ENCODE results near the gene AHDC1. TPM values are rescaled to one million over a fixed set of nuclear protein-coding genes. Genes with fewer than 3 reads are reported as not detected.
A peak's percentile ranks its signal among the peaks of the same experiment; 100 is the strongest.

Gene AHDC1
- total RNA-seq, 3 donors from 2014 or later = 13.7 to 58.6 (median 18.7) TPM

DNA sequence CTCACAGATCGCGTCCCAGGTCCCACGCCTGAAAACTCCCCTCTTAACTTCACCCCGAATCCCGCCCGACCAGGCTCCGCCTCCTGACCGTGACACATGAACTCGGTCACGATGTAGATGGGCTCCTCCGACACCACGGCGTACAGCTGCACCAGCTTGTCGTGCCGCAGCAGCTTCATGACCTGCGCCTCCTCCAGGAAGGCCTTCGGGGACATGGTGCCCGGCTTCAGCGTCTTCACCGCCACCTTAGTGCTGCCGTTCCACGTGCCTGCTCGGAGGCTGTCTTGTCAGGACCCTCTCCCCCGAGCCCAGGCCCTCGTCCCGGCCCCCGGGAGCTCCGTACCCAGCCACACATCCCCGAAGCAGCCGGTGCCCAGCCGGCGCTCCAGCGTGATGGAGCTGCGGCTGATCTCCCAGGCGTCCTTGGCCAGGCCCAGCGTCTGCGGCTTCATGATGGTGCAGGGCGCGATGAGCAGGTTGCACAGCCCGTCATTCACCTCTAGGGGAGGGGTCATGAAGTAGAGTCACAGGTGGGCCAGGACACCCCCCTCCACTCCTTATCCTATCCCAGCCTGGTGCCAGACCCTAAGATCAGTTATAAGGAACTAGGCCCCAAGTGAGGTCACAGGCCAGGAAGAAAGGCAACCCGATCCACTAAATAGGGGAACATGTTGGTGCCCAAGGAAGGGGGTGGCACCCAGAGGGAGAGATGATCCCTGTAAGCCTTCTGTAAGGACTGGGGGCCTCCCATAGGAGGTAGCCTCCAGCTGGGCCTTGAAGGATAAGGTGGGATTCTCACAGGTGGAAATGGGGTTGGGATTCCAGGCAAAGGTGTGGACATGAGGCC lies 11.6 kb upstream of the AHDC1 start:
- Histone ChIP-seq H3K4me3 (no peak overlapping the region), H3K36me3 (ENCODE audit: low read depth) (no peaks in the 10 kb centered on the region), H3K9me3 (no peaks in the 10 kb centered on the region), H3K4me1 (ENCODE audit: low read depth) (no peaks in the 10 kb centered on the region)
- TF ChIP-seq, protein P1, sequence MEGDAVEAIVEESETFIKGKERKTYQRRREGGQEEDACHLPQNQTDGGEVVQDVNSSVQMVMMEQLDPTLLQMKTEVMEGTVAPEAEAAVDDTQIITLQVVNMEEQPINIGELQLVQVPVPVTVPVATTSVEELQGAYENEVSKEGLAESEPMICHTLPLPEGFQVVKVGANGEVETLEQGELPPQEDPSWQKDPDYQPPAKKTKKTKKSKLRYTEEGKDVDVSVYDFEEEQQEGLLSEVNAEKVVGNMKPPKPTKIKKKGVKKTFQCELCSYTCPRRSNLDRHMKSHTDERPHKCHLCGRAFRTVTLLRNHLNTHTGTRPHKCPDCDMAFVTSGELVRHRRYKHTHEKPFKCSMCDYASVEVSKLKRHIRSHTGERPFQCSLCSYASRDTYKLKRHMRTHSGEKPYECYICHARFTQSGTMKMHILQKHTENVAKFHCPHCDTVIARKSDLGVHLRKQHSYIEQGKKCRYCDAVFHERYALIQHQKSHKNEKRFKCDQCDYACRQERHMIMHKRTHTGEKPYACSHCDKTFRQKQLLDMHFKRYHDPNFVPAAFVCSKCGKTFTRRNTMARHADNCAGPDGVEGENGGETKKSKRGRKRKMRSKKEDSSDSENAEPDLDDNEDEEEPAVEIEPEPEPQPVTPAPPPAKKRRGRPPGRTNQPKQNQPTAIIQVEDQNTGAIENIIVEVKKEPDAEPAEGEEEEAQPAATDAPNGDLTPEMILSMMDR (IDR thresholded peaks at IDR 0.05) = no peak
- intact Hi-C loops (cut with DNase I, micrococcal nuclease) = no loop called here
- DNase-seq (no peak), ATAC-seq (no peak)

DNA sequence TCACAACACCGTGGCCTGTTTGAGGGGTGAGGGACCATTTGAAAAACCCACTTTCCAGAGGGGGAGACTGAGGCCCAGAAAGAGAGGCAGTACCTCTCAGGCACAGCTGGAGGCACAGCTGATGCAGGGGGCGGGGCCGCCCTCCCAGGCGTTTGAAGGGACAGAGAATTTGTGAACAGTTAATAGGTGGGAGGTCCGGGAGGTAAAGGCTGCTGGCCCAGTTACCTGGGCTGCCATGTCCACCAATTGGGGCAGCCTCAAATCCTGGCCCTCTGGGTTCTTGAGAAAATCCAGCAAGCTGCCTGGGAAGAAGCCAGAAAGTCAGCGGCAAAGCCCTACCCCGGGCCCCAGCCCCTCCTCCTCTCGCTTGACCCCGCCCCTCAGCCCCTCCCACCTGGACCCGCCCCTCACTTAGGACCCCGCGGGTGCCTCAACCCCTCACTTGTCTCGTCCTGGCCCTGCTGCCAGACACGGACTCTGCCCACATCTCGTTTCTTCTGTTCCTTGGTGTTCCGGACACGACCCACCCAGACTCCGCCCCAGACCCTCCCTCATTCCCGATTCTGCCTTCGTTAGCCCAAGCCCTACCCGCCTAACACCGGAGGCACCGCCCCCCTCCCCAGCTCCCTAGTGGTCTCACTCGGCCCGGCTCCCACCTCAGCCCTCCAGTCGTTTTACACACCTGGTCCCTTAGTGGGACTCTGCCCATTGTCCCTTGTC lies 10.8 kb upstream of the AHDC1 start:
- intact Hi-C loops (cut with DNase I, micrococcal nuclease) = no loop called here
- no peak for DNase-seq
- Histone ChIP-seq H3K4me3 (no peak overlapping the region), H3K36me3 (ENCODE audit: low read depth) (no peaks in the 10 kb centered on the region), H3K9me3 (no peaks in the 10 kb centered on the region), H3K4me1 (ENCODE audit: low read depth) (no peaks in the 10 kb centered on the region)
- TF ChIP-seq, protein P1 (IDR thresholded peaks at IDR 0.05) = no peak
- ATAC-seq = no peak

DNA sequence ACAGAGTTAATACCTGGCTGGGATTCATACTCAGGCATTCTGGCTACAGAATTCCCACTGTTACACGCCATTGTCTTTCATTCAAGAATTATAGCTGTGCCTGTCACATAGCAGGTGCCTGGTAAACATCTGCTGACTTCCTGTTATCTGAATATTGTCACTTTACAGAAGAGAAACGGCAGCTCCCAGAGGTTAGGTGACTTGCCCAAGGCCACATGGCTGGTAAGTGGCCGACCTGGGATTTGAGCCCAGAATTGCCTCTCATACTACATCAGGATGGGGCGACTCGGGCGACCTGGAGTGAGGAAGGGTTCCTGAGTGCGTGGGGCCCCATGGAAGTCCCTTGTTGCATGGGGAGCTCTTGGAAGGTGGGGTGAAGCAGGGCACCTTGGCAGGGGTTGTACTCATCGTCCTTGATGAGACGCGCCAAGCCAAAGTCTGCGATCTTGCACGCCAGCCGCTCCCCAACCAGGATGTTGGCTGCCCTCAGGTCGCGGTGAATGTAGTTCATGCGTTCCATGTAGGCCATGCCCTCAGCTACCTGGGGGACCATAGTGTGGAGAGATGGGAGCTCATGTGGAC lies 10.2 kb upstream of the AHDC1 start:
- DNase-seq = peak in 1 of 3 donors; percentile 11
- no peak overlapping the region for H3K4me3 ChIP-seq
- H3K4me1 ChIP-seq (ENCODE audit: low read depth) = no peaks in the 10 kb centered on the region
- intact Hi-C loops (cut with DNase I, micrococcal nuclease) = no loop called here
- no peak for ATAC-seq
- no peaks in the 10 kb centered on the region for H3K9me3 ChIP-seq
- TF ChIP-seq, protein P1 (IDR thresholded peaks at IDR 0.05) = no peak
- no peaks in the 10 kb centered on the region for H3K36me3 ChIP-seq (ENCODE audit: low read depth)

DNA sequence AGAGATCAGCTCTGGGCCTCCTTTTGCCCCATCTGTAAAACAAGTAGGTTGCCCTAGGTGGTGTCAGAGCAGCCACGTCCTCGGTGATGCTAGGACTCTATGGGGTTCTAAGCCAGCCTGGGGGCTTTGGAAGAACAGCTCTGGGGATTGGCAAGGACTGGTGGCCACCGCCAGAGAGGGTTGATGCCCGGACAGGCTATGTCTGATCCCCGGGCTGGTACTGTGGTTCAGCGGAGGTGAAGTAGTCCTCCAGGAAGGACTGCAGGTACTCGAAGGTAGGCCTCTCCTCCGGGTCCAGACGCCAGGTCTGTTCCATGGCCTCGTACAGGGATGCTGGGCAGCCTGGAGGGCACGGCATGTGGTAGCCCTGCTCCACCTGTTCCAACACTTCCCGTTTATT lies 8.8 kb upstream of the AHDC1 start:
- no peak for DNase-seq
- no peak for ATAC-seq
- Histone ChIP-seq H3K9me3 (no peaks in the 10 kb centered on the region), H3K4me3 (no peak overlapping the region), H3K36me3 (ENCODE audit: low read depth) (no peaks in the 10 kb centered on the region), H3K4me1 (ENCODE audit: low read depth) (no peaks in the 10 kb centered on the region)
- TF ChIP-seq, protein P1 (IDR thresholded peaks at IDR 0.05) = no peak
- intact Hi-C loops (cut with DNase I, micrococcal nuclease) = no loop called here

DNA sequence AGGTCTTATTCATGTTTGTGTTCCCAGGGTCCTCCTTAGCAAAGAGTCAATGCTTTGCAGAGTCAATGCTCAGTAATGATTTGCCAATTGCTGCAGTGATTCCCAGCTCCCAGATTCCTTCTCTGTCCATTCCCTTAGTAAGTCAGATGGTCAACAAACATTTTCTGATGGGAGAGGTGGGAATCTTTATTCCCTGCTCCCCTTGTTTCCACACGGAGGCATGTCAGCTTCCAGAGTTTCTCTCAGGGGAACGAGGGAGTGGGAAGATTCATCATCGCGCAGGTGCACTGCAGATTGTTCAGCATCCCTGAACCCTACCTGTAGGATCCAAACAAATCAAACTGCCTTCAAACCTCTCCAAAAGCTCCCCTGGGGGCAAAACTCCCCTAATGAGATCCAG lies 7.5 kb upstream of the AHDC1 start:
- Histone ChIP-seq H3K36me3 (ENCODE audit: low read depth) (no peaks in the 10 kb centered on the region), H3K9me3 (no peaks in the 10 kb centered on the region), H3K4me1 (ENCODE audit: low read depth) (no peaks in the 10 kb centered on the region), H3K4me3 (no peak overlapping the region)
- DNase-seq = no peak
- TF ChIP-seq, protein P1 (IDR thresholded peaks at IDR 0.05) = no peak
- no peak for ATAC-seq
- intact Hi-C loops (cut with DNase I, micrococcal nuclease) = no loop called here
